Urinary bladder (tissue), 4 donors: ENCODE data around the gene SFSWAP. TPM values are rescaled to one million over a fixed set of nuclear protein-coding genes. Genes with fewer than 3 reads are reported as not detected.

ENCODE experiments used
- DNase-seq: peaks from one replicate; pipeline ENCODE4 v3.0.0-alpha.2; 2015; ENCODE audit errors: extremely low spot score
- H3K27ac ChIP-seq: one replicate; pipeline ENCODE4 v1.5.1; 2013; ENCODE audit warnings: low read depth, mild to moderate bottlenecking, moderate library complexity
- H3K36me3 ChIP-seq: one replicate; pipeline ENCODE4 v1.6.1; 2013; ENCODE audit warnings: mild to moderate bottlenecking, moderate library complexity; ENCODE audit not compliant: insufficient read depth
- H3K4me1 ChIP-seq: one replicate; pipeline ENCODE4 v1.6.1; 2013; ENCODE audit warnings: mild to moderate bottlenecking, moderate library complexity; ENCODE audit not compliant: insufficient read depth
- H3K4me3 ChIP-seq: one replicate; pipeline ENCODE4 v1.5.1; 2013; ENCODE audit warnings: low read depth, low read length
- WGBS: extraction: QIAGEN DNeasy Blood & Tissue Kit; methylation state at CpG from one replicate; pipeline ENCODE4 v1.1.7; 2013; 5-methylcytosine and 5-hydroxymethylcytosine counted together
- polyA plus RNA-seq: library from polyadenylated mRNA; stranded (reverse); fragments of 200-250 nt; gene quantifications from one replicate; pipeline ENCODE4 v1.2.3, GENCODE V29; 2013
- total RNA-seq: library from RNA; depleted of rRNA; stranded (reverse); fragments of >200 nt; gene quantifications from one replicate; pipeline ENCODE4 v1.2.3, GENCODE V29; 2014
- donor health status: healthy with polysubstance abuse.
- donor health status: healthy.

The SFSWAP gene
- total and polyA plus RNA-seq, 2 donors = 29.0 to 31.6 TPM

GRCh38 chr12:131683266-131684014 lies 27.4 kb upstream of the SFSWAP start:
- no peak for DNase-seq
- H3K4me1 ChIP-seq = no peaks in the 10 kb centered on the region
- WGBS = 75% methylated on average over 17 of the region's 17 CpGs
- H3K36me3 ChIP-seq = no peaks in the 10 kb centered on the region
- no peak overlapping the region for H3K4me3 ChIP-seq
- H3K27ac ChIP-seq = no peak overlapping the region

GRCh38 chr12:131684015-131684725 lies 26.7 kb upstream of the SFSWAP start:
- no peak overlapping the region for H3K4me3 ChIP-seq
- WGBS = 73% methylated on average over 26 of the region's 26 CpGs

DNA sequence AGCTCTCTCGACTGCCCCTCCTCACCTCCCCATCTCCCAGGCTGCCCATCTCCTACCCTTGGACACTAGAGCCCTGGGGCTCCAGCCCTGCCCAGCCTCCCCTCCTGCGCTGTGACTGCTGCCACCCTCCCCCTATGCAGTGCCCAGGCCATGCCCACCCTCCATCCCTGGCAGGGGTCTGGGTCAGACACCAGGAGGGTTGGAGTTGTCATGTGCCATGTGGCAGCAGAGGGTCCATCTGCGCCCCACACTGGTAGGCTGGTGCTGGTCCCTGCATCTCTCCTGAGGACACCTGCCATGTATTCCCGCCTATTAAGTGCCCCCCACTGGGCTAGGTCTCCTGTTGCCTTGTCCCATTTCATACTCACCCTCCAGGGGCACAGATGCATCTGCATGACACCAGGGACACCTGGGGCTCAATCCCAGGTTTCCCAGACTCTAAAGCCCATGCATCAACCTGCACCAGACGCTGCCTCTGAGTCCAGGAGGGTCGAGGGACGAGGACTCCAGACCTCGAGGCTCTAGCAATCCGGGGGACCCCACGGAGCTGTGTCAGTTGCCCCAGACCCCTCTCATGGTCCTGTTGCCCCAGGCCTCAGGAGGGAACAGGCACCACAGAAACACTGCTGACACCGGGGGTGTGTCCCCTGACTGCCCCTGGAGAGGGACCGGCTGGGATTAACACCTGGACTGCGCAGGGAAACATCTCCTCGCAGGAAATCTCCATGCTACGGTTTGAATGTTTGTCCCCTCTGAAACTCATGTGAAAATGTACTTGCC lies 23.4 kb upstream of the SFSWAP start:
- H3K4me1 ChIP-seq = no peaks in the 10 kb centered on the region
- no peak for DNase-seq
- WGBS = 79% methylated on average over 15 of the region's 15 CpGs
- no peak overlapping the region for H3K4me3 ChIP-seq
- H3K27ac ChIP-seq = no peak overlapping the region
- H3K36me3 ChIP-seq = no peaks in the 10 kb centered on the region

More at GRCh38 chr12:131684015-131684725, 26.7 kb upstream of the SFSWAP start:
- no peak for DNase-seq
- H3K4me1 ChIP-seq = no peaks in the 10 kb centered on the region
- H3K36me3 ChIP-seq = no peaks in the 10 kb centered on the region
- H3K27ac ChIP-seq = no peak overlapping the region

DNA sequence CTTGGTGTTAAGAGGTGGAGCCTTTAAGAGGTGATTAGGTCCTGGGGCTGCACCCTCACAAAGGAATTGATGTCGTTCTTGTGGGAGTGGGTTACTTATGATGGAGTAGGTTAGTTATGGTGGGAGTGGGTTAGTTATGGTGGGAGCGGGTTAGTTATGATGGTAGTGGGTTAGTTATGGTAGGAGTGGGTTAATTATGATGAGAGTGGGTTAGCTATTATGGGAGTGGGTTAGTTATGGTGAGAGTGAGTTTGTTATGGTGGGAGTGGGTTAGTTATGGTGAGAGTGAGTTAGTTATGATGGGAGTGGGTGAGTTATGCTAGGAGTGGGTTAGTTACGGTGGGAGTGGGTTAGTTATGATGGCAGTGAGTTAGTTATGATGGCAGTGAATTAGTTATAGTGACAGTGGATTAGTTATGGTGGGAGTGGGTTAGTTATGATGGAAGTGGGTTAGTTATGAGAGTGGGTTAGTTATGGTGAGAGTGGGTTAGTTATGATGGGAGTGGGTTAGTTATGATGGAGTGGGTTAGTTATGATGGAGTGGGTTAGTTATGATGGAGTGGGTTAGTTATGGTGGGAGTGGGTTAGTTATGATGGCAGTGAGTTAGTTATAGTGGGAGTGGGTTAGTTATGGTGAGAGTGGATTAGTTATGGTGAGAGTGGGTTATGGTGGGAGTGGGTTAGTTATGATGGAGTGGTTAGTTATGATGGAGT lies 22.6 kb upstream of the SFSWAP start:
- H3K27ac ChIP-seq = no peak overlapping the region
- WGBS = 80% methylated on average over 3 of the region's 3 CpGs
- H3K36me3 ChIP-seq = no peaks in the 10 kb centered on the region
- no peak overlapping the region for H3K4me3 ChIP-seq
- DNase-seq = no peak
- H3K4me1 ChIP-seq = no peaks in the 10 kb centered on the region

DNA sequence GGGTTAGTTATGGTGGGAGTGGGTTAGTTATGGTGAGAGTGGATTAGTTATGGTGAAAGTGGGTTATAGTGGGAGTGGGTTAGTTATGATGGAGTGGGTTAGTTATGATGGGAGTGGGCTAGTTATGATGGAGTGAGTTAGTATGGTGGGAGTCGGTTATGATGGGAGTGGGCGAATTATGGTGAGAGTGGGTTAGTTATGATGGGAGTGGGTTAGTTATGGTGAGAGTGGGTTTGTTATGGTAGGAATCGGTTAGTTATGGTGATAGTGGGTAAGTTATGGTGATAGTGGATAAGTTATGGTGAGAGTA lies 22.1 kb upstream of the SFSWAP start:
- H3K36me3 ChIP-seq = no peaks in the 10 kb centered on the region
- H3K4me1 ChIP-seq = no peaks in the 10 kb centered on the region
- 87% methylated on average over 3 of the region's 3 CpGs for WGBS
- H3K27ac ChIP-seq = no peak overlapping the region
- no peak overlapping the region for H3K4me3 ChIP-seq
- DNase-seq = no peak

- no peak overlapping the region for H3K27ac ChIP-seq
- no peak overlapping the region for H3K4me3 ChIP-seq
- no peaks in the 10 kb centered on the region for H3K4me1 ChIP-seq
- no peaks in the 10 kb centered on the region for H3K36me3 ChIP-seq
- 80% methylated on average over 10 of the region's 10 CpGs for WGBS
- no peak for DNase-seq
Observed at GRCh38 chr12:131690320-131690719, 20.6 kb upstream of the SFSWAP start.

DNA sequence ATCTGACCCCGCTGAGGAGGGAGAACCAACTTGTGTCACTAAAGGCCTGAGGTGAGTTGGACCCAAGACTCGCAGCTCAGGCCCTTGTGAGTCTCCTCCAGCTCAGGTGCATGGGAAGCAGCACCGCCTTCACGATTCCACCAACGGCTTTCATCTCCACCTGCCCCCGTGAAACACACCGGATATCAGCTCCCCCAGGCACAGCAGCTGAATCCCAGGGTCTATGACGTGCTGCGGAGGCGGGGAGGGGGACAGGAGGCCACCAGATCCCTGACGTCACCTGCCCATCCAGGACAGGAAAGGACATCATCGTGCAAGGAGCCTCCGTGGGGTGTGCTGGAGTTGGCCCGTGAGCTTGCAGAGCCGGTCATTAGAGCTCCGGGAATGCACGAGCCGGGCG lies 18.5 kb upstream of the SFSWAP start:
- 81% methylated on average over 19 of the region's 19 CpGs for WGBS
- H3K4me1 ChIP-seq = no peaks in the 10 kb centered on the region
- H3K27ac ChIP-seq = no peak overlapping the region
- H3K36me3 ChIP-seq = no peaks in the 10 kb centered on the region
- no peak for DNase-seq
- H3K4me3 ChIP-seq = no peak overlapping the region

DNA sequence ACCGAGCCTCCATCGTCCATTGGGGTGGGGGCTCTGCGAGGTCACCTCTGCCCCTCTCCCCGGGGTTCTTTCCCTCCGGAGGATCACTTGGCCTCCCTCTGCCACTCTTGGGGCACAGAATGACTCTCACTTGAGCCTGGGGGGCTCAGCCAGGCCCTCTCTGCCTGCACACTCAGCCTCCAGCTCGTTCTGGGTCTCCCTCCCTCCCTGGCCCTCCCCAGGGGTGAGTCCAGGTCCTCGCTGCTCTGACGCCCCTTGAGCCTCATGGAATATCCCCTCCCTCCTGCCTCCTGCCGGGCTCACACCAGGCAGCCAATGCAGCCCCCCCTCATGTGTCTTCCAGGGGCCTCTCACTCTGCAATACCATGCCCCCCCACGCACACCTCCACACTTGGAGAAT lies 17.7 kb upstream of the SFSWAP start:
- Histone ChIP-seq H3K4me3 (no peak overlapping the region), H3K4me1 (no peaks in the 10 kb centered on the region), H3K36me3 (no peaks in the 10 kb centered on the region), H3K27ac (no peak overlapping the region)
- DNase-seq = no peak
- 74% methylated on average over 10 of the region's 10 CpGs for WGBS

- Histone ChIP-seq H3K36me3 (no peaks in the 10 kb centered on the region), H3K4me3 (no peak overlapping the region), H3K27ac (no peak overlapping the region), H3K4me1 (no peaks in the 10 kb centered on the region)
- no peak for DNase-seq
- 76% methylated on average over 11 of the region's 11 CpGs for WGBS
Observed at GRCh38 chr12:131694116-131694838, 16.6 kb upstream of the SFSWAP start.

DNA sequence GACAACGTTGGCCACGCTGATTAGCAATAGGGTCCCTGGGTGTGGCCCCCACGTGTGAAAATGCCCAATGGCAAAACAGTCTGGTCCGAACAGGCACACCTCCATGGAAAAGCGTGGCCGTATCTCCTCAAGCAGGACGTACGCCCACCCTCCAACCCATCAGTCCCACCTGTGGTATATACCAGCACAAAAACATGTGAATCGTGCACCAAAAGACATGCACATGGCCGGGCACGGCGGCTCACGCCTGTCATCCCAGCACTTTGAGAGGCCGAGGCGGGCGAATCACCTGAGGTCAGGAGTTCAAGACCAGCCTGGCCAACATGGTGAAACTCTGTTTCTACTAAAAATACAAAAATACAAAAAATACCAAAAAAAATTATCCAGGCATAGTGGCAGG lies 14.9 kb upstream of the SFSWAP start:
- H3K4me1 ChIP-seq = no peaks in the 10 kb centered on the region
- no peaks in the 10 kb centered on the region for H3K36me3 ChIP-seq
- no peak overlapping the region for H3K27ac ChIP-seq
- no peak overlapping the region for H3K4me3 ChIP-seq
- DNase-seq = no peak
- 89% methylated on average over 16 of the region's 16 CpGs for WGBS

DNA sequence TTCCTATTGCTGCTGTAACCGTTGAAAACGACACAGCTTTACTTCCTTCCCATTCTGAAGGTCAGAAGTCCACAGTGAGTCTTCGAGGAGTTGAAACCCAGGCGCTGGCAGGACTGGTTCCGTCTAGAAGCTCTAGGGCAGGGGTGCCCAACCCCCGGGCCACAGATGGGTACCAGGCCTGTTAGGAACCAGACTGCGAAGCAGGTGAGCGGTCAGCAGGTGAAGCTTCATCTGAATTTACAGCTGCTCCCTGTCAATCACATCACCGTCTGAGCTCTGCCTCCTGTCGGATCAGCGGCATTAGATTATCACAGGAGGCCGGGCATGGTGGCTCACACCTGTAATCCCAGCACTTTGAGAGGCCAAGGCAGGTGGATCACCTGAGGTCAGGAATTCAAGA lies 12.6 kb upstream of the SFSWAP start:
- Histone ChIP-seq H3K4me3 (no peak overlapping the region), H3K27ac (no peak overlapping the region), H3K36me3 (no peaks in the 10 kb centered on the region), H3K4me1 (no peaks in the 10 kb centered on the region)
- WGBS = 77% methylated on average over 12 of the region's 12 CpGs
- no peak for DNase-seq

DNA sequence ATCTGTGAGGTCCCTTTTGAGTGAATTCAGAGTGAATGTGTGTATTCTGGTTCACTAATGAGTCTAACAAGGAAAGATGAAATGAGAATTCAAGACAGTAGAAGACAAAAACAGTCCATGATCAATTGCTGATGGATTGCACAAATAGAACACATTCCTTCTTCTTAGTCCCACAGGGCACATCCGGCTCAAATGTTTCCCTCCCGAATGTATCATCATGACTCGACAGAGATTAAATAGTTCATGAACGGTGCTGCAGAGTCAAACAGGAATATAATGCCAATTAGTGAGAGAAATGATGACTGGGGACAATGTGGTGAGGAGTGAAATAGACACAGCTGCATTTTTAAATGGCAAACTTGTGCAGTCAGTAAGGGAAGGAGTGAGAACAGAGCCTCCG lies 11.5 kb upstream of the SFSWAP start:
- no peak overlapping the region for H3K27ac ChIP-seq
- no peaks in the 10 kb centered on the region for H3K4me1 ChIP-seq
- H3K36me3 ChIP-seq = no peaks in the 10 kb centered on the region
- H3K4me3 ChIP-seq = no peak overlapping the region
- 82% methylated on average over 5 of the region's 5 CpGs for WGBS
- no peak for DNase-seq

GRCh38 chr12:131700271-131700670 lies 10.6 kb upstream of the SFSWAP start:
- Histone ChIP-seq H3K36me3 (no peaks in the 10 kb centered on the region), H3K4me3 (no peak overlapping the region), H3K4me1 (no peaks in the 10 kb centered on the region), H3K27ac (no peak overlapping the region)
- WGBS = 81% methylated on average over 8 of the region's 8 CpGs
- no peak for DNase-seq
